Measurements from ENCODE around the gene NELFB.
"Not testable (repeated sequence)": the region's sequence is repeated elsewhere in the genome, so short reads cannot be mapped to it uniquely, and the experiment has no call there.

NELFB gene

GRCh38 chr9:137241490-137242268 lies 13.4 kb upstream of the NELFB start:
- H3K27me3 ChIP-seq (replicated peaks; ENCODE audit: control insufficient read depth, insufficient read depth, low read length), result no peaks in the 10 kb centered on the region
- no peak for TF ChIP-seq CTCF (IDR thresholded peaks at IDR 0.05; ENCODE audit: insufficient read depth, low read length, poor library complexity, severe bottlenecking)
- H3K36me3 ChIP-seq (ENCODE audit: control insufficient read depth, insufficient read depth, low read length), result peaks cover 18% of the 10 kb centered on the region
- no peak for DNase-seq (ENCODE audit: extremely low read depth, insufficient read length)
- H3K4me3 ChIP-seq (replicated peaks; ENCODE audit: low read depth, low read length), result peak overlapping the region; percentile 95

- TF ChIP-seq CTCF (IDR thresholded peaks at IDR 0.05; ENCODE audit: insufficient read depth, low read length, poor library complexity, severe bottlenecking), result no peak
- Histone ChIP-seq H3K36me3 (ENCODE audit: control insufficient read depth, insufficient read depth, low read length) (peaks cover 18% of the 10 kb centered on the region), H3K27me3 (replicated peaks; ENCODE audit: control insufficient read depth, insufficient read depth, low read length) (no peaks in the 10 kb centered on the region), H3K4me3 (replicated peaks; ENCODE audit: low read depth, low read length) (peak overlapping the region; percentile 95)
- no peak for DNase-seq (ENCODE audit: extremely low read depth, insufficient read length)
These were observed 12.6 kb upstream of the NELFB start for GRCh38 chr9:137242269-137243203.

- H3K4me3 ChIP-seq (replicated peaks; ENCODE audit: low read depth, low read length); H3K27me3 ChIP-seq (replicated peaks; ENCODE audit: control insufficient read depth, insufficient read depth, low read length); DNase-seq (ENCODE audit: extremely low read depth, insufficient read length): not testable (repeated sequence)
- peaks cover 18% of the 10 kb centered on the region for H3K36me3 ChIP-seq (ENCODE audit: control insufficient read depth, insufficient read depth, low read length)
These were observed 11.9 kb upstream of the NELFB start for GRCh38 chr9:137243266-137243625.

GRCh38 chr9:137243626-137244485 lies 11.3 kb upstream of the NELFB start:
- H3K27me3 ChIP-seq (replicated peaks; ENCODE audit: control insufficient read depth, insufficient read depth, low read length), result no peaks in the 10 kb centered on the region
- DNase-seq (ENCODE audit: extremely low read depth, insufficient read length), result no peak
- no peak overlapping the region for H3K4me3 ChIP-seq (replicated peaks; ENCODE audit: low read depth, low read length)
- H3K36me3 ChIP-seq (ENCODE audit: control insufficient read depth, insufficient read depth, low read length), result peaks cover 18% of the 10 kb centered on the region
- TF ChIP-seq CTCF (IDR thresholded peaks at IDR 0.05; ENCODE audit: insufficient read depth, low read length, poor library complexity, severe bottlenecking), result no peak

GRCh38 chr9:137244486-137245449 lies 10.4 kb upstream of the NELFB start:
- H3K36me3 ChIP-seq (ENCODE audit: control insufficient read depth, insufficient read depth, low read length), result peaks cover 18% of the 10 kb centered on the region
- no peak overlapping the region for H3K4me3 ChIP-seq (replicated peaks; ENCODE audit: low read depth, low read length)
- no peaks in the 10 kb centered on the region for H3K27me3 ChIP-seq (replicated peaks; ENCODE audit: control insufficient read depth, insufficient read depth, low read length)
- no peak for TF ChIP-seq CTCF (IDR thresholded peaks at IDR 0.05; ENCODE audit: insufficient read depth, low read length, poor library complexity, severe bottlenecking)
- DNase-seq (ENCODE audit: extremely low read depth, insufficient read length), result no peak
